Activated CD4-positive, alpha-beta T cell treated with anti-CD3 and anti-CD28 coated beads, Interleukin-2, amount 50 U/mL, for 48 hours (primary cell): ENCODE data around the gene ZGPAT.
"Not testable (repeated sequence)": the region's sequence is repeated elsewhere in the genome, so short reads cannot be mapped to it uniquely, and the experiment has no call there.

Experiments
- DNase-seq, 2 experiments: peaks; one replicate each; pipeline ENCODE4 v3.0.0-alpha.2; 2020

ZGPAT gene, protein sequence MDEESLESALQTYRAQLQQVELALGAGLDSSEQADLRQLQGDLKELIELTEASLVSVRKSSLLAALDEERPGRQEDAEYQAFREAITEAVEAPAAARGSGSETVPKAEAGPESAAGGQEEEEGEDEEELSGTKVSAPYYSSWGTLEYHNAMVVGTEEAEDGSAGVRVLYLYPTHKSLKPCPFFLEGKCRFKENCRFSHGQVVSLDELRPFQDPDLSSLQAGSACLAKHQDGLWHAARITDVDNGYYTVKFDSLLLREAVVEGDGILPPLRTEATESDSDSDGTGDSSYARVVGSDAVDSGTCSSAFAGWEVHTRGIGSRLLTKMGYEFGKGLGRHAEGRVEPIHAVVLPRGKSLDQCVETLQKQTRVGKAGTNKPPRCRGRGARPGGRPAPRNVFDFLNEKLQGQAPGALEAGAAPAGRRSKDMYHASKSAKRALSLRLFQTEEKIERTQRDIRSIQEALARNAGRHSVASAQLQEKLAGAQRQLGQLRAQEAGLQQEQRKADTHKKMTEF

DNA sequence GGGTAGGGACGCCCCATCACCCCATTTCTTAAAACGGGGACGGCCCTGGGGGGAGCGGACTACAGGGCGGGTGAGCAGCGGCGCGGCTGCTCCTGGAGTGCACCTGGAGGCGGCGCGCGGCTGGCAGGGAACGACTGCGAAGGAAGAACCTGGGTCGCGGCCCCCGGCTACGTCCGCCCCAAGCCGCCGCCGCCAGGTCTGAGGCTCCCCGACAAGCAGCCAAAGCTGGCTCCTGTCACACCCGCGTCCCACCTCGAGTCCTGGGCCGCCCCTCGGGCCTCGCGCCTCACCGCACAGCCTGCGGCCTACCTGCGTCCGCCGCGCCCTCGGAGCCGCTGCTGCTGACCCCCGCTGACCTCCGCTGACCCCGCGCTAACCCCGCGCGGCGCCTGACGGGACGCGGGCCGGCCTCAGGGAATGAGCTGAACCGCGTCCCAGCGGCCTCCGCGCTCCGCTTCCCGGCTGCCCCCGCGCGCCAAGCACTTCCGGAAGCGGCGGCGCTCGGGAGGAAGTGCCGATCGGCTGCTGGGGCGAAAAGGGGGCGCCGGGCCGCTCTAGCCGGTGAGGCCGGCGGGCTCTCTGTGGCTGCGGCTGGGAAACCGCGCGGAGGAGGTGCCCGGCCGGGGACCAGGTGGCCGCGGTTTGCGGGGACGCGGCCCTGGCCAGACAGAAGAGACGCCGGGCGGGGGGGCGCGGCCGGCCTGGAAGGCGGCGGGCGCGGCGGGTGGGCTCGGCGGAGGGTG, at the start of gene ZGPAT, which contains the start of gene ARFRP1:
Gene ZGPAT, plus strand, starts transcription at position 482 of the 743 bp plus-strand sequence. CDS start 542 bp downstream, outside the sequence.
Gene ARFRP1, minus strand, starts transcription at position 419 of the 743 bp plus-strand sequence. CDS start 885 bp downstream, outside the sequence.
- peak; percentile 86 to 88 for DNase-seq

DNA sequence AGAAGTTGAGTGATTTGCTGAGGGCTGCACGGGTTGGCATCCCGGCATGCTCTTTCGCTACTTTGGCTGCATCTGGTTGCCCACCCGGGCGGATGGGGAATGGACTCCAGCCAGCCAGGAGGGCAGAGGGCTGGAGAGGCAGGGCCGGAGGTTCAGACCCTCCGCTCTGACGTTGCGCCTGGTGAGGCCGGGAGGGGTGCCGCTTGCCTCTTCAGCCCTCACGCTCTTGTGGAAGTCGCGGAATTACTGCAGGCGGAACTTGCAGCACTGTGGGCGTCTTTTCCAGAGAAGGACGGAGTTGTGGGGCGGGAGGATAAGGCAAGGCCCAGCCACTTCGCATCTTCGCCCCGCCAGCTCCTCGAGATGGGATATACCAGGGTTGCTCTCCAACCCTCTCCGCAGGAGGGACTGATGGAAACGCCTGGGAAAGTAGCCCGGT, 49.1 kb upstream of the ZGPAT start:
- DNase-seq = peak in 1 of 2 experiments; percentile 46

DNA sequence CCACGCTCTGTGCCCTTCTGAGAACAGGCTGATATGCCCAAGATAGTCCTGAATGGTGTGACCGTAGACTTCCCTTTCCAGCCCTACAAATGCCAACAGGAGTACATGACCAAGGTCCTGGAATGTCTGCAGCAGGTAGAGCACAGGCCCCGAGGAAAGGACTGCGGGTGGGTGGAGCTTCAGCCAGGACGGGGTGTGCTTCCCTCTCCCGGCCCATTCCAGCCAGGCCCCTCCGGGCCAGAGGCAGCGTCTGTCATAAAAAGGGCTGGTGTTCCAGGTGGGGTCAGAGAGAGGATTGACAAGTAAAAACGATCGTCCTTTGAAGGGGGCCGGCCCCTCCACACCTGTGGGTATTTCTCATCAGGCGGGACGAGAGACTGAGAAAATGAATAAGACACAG, 48.5 kb upstream of the ZGPAT start:
- no peak for DNase-seq

DNA sequence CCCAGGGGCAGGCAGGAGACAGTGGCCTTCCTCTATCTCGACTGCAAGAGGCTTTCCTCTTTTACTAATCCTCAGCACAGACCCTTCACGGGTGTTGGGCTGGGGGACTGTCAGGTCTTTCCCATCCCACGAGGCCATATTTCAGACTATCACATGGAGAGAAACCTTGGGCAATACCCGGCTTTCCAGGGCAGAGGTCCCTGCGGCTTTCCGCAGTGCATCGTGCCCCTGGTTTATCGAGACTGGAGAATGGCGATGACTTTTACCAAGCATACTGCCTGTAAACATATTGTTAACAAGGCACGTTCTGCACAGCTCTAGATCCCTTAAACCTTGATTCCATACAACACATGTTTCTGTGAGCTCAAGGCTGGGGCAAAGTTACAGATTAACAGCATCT, 47.7 kb upstream of the ZGPAT start:
- not testable (repeated sequence) for DNase-seq

DNA sequence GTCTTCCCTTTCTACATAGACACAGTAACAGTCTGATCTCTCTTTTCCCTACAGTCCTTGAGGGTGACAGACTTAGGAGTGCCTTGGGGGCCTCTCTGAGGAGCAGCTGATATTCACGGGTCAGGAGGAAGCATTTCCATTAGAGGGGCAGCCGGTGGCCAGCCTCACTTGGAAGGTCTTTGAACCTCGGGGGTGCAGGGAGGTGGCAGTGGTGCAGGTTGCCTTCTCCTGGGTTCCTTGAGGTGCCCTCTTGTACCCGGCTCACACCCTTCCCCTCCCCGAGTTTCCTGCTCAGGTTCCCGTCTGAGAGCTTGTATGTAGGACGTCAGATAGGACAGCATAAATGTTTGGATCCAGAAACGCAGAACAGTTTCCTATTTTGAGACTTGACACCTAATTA, 47.2 kb upstream of the ZGPAT start:
- DNase-seq = no peak

DNA sequence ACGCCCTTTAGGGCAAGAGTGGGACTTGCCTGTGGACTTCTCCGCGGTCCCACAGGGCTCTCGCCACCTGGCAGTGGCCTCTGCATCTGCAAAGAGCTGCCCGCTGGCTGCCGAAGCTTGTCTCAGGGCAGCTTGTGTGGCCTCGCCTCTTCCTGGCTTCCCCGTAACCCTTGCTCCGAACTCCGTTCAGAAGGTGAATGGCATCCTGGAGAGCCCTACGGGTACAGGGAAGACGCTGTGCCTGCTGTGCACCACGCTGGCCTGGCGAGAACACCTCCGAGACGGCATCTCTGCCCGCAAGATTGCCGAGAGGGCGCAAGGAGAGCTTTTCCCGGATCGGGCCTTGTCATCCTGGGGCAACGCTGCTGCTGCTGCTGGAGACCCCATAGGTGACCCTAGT, 46.7 kb upstream of the ZGPAT start:
- DNase-seq = no peak

DNA sequence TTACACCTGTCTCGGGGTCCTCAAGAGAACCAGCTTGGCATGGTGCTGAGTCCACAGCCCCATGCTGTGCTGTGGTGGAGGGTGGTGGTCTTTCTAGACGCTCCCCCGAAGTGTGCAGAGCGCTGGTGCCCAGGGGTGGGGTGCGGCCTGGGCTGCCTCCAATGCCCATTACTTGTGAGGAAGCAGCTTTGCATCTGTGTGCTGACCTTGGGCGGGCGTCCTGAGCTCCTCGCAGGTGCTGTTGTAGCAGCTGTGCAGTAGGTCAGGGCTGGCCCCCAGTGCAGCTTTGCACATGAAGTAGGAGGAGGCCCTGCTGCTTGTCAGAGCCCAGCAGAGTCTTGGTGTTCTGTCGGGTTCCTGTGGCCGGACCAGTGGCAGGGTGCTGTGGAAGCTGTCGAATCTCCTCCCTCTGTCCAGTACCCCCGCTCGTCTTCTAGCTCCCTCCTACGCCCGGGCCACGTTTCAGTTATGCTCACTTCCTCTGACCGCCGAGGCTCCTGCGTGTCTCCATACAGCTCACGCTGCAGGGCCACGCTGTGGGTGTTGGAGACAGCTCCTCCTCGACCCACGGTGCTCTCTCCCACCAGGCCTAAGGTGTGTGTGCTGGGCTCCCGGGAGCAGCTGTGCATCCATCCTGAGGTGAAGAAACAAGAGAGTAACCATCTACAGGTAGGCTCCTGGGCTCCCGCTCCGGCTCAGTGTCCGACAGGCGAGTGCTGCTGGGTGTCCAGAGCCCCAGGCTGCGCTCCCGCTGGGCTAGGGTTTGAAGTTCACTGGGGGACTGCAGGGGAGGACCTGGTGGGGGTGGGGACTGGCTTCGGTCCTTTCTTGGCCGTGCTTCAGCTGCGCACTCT, 45.7 kb upstream of the ZGPAT start:
- no peak for DNase-seq

DNA sequence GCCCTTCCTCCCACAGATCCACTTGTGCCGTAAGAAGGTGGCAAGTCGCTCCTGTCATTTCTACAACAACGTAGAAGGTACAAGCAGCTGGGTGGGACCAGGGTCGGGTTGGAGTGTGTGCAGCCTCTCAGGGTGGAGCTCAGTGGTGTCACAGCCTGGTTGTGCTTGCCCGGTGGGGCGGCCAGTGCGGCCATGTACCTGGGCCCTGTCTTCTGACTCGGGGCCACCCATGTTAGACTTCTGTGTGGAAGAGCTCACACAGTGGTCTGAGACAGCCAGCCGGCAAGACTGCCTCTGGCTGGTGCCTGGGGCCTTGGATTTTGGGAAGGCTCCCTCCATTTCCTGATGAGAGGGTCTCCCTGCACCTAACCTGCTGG, 45.0 kb upstream of the ZGPAT start:
- DNase-seq = no peak

DNA sequence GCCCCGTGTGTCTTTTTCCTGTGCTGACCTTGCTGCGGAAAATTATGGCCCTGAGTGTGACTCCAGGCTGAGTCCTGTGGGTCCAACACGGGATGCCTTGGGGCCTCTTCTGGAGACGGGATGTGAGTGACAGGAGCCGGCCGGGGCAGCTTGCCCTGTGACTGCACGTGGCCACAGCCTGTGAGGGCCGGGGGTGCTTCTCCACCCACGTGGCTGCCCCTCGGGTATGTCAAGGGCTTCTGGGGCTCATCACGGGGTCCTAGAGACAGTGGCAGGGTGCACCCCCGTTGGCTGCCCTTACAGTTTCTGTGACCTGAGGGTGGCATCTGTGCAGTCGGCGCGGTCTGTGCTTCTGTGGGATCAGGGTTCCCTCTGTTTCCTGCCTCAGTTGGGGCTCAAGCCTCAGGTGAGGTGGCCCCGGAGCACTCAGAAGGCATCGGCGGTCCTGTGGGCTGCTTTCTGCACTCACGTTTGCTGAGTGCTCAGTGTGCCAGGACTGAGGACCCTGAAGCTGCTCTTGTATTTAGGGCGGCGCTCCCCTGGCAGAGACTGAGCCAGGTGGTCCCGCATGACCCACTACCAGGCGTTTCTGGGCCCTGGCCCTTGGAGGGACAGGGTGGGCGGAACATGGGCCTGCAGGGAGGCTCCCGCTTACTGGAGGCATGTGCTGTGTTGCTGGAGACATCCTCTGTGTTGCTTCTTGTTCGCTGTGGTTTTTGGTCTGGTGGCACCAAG, 44.3 kb upstream of the ZGPAT start:
- DNase-seq = no peak

DNA sequence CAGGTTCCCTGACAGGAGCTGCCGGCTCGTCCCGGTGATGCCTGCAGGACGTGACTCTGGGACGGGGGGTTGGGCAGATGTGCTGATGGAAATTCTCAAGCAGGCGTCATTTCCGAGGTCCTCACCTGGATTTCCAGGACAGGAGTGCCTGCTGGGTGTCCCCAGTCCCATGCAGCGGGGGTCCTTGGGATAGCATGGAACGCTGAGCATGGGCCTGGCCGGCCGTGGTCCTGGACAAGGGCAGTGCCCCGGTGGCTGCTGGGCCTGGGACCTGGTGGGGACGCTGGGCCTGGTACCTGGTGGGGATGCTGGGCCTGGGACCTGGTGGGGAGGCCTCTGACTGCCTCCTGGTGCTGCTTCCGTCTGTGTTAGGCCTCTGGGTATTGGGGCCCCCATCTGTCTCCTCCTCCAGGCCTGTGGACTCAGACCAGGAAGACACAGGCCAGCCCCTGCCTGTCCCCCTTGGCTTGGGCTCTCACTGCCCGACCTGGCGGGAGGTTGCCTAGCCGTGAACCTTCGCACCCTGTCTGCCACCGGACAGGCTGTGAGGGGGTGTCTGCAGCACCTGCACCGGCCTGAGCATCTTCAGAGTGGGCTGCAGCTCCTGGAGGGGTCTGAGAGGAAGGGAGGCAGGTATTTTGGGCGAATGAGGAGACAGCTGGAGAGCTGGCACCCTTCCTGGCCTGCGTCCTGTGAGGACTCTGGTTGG, 43.5 kb upstream of the ZGPAT start:
- DNase-seq = no peak

DNA sequence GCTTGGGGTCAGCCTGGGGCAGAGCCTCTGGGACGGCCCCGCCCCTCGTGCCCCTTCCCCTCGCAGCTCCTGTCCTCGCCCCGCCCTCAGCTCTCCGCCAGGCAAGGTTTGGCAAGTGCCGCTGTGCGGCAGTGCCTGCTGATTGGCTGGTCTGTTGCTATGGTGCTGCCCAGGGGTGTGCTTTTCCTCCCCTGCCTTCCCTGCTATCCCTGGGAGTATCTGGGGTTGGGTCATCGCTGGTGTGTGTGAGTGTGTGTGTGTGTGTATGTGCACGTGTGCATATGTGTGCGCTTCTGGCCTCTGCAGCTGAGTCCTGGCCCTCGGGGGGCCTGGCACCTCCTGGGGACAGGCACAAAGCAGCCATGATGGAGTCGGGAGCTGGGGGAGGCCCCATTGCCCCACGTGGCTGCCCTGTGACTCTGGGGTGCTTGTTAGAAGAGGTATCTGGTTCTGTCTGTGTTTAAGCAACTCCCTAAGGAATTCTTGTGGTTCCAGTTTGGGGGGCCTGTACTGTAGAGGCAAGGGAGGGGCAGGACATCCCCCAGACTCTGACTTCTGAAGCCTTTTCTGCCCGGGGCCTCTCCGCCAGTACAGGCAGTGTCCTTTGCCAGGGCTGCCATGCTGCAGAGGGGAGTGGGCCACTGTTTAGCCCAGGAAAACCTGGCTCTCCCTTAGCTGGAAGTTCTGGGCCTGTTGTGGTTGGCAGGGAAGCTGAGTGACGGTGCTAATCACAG, 42.8 kb upstream of the ZGPAT start:
- no peak for DNase-seq

DNA sequence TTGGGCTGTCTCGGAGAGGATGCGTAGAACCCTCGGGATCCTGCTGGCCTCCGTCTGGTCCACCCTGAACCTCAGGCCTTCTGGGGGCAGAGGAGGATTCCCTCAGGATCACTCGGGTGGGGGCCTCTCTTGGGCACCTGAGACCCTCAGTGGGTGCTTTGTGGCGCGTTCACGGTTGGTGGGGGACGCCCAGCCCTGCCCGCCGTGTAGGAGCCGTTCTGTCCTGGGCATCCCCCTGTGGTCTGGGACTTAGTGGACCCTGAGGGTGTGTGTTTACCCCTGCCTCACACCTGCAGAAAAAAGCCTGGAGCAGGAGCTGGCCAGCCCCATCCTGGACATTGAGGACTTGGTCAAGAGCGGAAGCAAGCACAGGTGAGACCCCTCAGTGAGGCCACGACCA, 42.1 kb upstream of the ZGPAT start:
- no peak for DNase-seq

DNA sequence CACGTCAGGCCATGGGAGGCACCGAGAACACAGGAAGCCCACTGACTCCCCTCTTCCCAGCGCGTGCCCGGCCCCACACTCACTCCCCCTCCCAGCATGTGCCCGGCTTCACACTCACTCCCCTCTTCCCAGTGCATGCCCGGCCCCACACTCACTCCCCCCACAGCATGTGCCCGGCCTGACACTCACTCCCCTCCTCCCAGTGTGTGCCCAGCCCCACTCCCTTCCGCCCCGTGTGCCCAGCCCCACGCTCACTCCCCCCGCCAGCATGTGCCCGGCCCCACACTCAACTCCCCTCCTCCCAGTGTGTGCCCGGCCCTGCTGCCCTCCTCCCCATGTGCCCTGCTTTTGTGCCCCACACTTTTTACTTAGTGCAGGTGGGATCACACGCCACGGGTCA, 40.0 kb upstream of the ZGPAT start:
- DNase-seq = no peak

DNA sequence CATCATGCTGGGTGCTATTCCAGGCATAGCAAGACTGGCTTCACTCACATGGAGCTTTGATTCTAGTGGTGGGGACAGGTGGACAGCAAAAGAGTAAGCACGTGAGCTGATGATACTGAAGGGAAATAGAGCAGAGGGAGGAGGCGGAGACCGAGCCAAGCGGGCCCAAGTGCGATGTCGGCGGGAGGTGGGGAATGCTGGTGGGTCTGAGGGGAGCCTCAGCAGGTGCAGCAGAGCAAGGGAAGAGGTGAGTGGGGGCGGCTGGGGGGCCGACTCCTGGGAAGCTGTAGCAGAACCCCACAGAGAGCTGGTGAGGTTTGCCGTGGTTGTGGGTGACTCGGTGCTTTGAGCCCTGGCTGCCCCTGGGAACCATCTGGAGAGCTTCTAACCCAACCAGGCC, 39.5 kb upstream of the ZGPAT start:
- DNase-seq = no peak

DNA sequence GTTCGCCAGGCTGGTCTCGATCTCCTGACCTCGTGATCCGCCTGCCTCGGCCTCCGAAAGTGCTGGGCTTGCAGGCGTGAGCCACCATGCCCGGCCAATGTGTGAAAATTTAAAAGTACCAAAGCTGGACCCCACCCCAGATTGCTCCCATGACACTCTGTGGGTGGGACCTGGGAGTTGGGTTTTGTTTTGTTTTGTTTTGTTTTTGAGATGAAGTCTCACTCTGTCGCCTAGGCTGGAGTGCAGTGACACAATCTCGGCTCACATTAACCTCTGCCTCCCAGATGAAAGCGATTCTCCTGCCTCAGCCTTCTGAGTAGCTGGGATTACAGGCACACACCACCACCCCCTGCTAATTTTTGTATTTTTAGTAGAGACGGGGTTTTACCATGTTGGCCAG, 36.1 kb upstream of the ZGPAT start:
- not testable (repeated sequence) for DNase-seq

DNA sequence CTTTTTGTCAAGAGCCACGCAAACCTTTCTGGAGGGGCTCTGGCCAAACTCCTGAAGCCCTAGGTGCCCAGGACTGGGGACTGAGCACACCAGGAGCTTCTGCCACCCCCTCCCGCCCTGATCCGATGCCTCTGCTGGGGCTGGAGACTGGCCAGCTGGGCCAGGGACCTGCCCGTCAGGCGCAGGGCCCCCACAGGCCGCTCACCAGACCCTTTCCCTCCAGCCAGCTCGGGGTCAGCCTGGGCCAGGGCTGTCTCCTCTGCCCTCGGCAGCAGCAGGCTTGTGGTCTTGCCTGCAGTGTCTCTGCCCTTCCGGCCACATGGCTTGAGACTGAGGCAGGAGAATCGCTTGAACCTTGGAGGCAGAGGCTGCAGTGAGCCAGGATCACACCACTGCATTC, 35.2 kb upstream of the ZGPAT start:
- no peak for DNase-seq

DNA sequence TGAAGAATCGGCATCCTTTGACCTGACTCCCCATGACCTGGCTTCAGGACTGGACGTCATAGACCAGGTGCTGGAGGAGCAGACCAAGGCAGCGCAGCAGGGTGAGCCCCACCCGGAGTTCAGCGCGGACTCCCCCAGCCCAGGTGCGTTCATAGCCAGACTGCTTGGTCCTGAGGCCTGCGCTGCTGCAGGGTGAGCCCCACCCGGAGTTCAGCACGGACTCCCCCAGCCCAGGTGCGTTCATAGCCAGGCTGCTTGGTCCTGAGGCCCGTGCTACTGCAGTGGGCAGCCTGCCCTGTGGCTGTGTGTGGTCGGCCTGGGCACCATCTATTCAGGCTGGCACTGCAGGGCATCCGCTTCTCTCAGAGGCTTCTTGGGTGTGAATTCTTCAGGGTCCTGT, 33.9 kb upstream of the ZGPAT start:
- no peak for DNase-seq

DNA sequence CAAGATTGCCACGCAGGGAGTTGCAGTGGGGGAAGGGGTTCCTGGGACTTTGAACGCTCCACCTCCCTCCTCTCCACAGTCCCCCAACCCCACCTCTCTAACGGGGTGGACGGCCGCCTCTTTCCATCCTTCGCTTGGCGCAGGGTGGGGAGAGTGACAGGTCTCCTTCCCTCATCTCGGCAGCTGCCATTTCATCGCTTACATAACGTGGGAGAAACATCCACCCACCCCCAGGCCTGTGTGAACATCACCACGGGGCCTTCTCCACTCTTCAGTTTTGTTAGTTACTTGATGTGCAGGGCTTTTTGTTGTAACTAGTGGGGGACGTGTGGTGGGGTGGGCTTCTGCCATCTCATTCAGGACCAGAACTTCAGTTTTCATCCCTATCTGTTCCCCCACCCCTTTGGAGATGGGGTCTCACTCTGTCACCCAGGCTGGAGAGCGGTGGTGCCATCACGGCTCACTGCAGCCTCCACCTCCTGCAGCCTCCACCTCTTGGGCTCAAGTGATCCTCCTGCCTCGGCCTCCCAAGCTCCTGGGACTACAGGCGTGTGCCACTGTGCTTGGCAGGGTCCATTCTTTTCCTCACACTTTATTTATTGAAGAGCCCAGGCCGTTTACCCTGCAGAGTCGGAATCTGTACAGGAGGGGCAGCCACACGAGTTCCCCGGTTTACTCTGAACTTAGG, 32.0 kb upstream of the ZGPAT start:
- DNase-seq = no peak

DNA sequence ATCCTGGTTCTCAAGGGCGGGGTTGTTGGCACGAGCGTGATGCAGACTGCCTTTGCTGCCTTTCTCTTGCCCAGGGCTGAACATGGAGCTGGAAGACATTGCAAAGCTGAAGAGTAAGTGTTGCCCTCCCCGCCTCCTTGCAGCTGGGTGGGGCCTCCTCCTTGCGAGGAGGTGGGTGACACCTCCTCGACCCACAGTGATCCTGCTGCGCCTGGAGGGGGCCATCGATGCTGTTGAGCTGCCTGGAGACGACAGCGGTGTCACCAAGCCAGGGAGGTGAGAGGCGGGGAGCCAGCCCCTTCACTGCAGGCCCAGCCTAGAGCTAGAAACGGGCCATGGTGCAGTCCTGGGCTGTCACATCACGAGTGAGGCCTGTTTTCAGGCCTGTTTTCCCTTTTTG, 29.8 kb upstream of the ZGPAT start:
- no peak for DNase-seq
